Measurements from ENCODE around the gene DENND10.

GRCh38 chr10:119118231-119118630 lies 14.3 kb downstream of the DENND10 start:
- TF ChIP-seq, protein P1, sequence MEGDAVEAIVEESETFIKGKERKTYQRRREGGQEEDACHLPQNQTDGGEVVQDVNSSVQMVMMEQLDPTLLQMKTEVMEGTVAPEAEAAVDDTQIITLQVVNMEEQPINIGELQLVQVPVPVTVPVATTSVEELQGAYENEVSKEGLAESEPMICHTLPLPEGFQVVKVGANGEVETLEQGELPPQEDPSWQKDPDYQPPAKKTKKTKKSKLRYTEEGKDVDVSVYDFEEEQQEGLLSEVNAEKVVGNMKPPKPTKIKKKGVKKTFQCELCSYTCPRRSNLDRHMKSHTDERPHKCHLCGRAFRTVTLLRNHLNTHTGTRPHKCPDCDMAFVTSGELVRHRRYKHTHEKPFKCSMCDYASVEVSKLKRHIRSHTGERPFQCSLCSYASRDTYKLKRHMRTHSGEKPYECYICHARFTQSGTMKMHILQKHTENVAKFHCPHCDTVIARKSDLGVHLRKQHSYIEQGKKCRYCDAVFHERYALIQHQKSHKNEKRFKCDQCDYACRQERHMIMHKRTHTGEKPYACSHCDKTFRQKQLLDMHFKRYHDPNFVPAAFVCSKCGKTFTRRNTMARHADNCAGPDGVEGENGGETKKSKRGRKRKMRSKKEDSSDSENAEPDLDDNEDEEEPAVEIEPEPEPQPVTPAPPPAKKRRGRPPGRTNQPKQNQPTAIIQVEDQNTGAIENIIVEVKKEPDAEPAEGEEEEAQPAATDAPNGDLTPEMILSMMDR (IDR thresholded peaks at IDR 0.05) = no peak
- no peak for TF ChIP-seq POLR2A (IDR thresholded peaks at IDR 0.05)

Measured in heart left ventricle (tissue), 13 donors.